ENCODE data around the gene IL17RC.

IL17RC gene

DNA sequence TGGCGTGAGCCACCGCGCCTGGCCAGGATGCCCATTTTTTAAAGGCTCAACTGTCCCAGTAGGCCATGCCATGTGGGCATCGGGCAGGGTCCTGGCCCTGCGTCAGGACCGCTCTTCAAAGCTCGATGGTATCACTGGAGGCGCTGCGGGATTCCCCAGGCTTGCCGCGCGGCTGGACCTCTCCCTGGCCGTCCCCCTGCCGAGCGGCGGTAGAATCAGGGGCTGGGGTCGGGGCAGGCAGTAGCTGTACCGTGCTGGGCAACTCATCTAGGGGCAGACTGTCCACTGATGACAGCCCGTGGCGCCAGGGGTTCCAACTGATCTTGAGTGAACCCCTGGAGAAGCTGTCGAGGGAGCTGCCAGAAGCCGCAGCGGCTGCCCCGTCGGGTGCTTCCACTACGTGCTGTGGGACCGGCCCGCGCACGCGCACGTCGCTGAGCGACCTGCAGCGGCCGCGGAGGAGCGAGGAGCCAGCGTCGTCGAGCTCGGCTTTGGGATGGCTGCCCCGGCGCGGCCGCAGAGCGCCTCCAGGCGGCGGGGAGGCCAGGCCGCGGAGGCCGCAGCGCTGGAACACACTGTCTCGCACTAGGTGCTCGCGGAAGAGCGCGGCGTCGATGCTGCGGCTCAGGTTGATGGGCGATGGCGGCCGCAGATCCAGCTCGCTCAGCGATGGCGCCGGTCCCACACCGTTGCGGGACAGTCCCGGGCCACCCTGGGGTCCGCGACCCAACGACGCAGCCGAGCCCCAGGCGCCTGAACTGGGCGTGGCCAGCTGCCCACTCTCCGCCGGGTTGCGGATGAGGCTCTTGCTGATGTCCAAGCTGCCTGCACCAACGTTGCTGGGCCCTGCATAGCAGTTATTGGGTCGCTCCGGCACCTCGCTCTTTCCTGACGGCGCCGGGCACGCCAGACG is 29.5 kb downstream of the IL17RC start:
- DNase-seq (ENCODE audit: low spot score), result peak; percentile 67

DNA sequence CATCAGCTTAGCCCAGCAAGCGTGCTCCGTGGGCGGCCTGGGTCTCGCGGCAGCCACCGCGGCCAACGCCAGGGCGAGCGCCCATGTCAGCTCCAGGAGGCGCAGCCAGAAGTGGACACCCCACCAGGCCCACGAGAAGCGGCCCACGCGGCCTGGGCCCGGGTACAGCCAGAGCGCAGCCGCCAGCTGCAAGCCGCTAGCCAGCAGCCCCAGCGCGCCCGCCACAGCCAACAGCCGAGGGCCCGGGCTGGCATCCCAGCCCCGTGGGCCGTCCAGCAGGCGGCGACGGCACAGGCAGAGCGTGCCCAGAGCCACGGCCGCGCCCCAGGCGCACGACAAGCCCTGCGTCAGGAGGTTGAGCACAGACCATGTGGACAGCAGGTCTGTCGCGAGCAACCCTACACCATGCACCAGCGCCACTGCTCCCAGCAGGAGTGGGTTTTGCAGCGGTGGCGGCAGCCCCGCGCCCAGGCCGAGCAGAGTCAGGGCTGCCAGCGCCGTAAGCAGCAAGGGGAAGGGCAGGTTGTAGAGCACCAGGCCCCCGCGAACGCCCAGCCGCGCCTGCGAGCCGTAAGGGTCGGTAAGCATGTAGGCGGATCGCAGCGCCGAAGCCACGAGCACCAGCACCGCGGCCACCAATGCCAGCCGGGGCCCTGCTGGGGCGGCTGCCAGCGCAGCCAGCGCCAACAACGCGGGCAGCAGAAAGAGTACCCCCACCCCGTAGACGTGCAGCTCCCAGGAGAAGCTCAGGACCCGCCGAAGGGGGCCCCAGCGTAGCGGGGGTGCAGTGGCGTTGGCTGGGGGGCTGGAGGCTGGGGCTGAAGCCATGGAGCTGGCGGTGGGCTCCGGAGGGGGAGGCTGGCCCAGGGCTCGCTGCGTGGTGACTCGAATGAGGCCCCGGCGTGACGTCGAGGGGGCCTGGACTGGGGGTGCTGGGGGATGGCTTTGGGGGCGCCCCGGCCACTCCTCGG is 30.4 kb downstream of the IL17RC start:
- DNase-seq (ENCODE audit: low spot score), result peak; percentile 53

DNA sequence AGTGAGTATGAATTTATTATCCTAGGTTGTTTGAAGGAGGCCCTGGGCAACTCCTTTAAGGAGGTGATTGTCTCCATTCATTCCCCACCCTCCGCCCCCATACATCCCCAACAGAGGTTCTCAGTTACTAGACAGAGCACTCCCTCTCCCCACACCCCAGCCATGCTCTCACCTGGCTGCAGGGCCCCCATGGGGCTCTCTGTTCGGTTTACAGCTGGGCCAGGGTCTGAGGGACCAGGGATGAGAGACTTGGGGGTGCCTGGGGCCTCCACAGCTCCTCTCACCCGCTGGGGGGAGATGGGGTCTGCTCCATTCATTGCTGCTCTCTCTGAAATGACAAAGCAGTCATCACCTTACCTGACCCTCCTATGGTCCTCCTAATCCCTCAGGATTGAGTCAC is 31.7 kb downstream of the IL17RC start:
- no peak for DNase-seq (ENCODE audit: low spot score)

DNA sequence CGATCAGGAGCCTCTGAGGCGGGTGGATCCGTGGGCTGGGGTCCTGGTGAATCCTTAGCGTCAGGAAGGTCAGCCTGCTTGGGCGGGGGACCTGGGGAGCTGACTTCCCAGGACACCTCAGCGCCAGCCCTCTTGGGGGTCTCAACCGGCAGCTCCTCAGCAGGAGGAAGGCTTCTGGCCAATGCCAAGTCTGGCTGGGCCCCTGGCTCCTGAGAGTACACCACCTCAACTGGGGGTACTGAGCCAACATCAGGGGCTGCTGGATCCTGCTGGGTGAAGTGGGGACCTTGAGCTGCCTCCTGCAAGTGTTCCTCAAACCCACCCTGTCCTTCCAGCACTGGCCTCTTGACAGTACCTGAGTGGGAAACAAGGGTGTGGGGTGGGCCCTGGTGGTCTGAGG is 32.2 kb downstream of the IL17RC start:
- DNase-seq (ENCODE audit: low spot score), result no peak

DNA sequence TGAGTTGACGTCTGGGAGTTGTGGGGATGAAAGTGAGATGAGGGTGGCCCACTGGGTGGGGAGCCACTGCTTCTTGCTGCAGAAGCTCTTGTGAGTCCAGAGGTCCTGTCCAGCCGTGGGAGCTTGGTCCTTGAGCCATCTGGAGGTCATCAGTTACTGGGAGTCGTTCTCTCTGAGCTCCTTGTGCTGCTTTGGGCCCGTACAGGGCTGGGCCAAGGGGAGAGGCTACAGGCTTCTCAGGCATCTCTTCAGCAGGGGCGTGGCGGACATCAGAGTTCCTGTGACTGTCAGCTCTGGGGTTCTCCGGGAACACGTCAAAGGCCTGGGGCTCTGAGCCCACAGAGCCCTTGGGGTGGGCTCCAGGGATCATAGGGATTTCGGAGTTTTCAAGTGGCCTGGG is 32.7 kb downstream of the IL17RC start:
- no peak for DNase-seq (ENCODE audit: low spot score)

DNA sequence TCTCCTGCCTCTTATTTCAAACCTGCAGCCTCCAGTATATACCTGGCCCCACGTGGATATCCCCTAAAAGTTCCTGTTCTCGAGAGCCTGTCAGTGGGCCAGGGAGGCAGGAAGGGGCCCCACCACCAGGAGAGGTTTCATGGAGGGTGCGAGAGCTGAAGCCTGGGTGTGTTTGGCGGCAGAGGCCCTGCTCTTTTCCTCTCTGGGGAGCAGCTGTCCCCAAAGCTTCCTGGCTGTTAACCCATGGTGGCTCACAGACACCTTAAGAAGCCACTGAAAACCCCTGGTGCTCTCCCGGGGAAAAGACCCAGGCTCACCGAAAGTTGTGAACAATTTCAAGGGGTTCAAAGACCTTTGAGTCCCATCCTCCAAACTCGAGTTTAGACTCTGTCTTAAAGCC is 34.2 kb downstream of the IL17RC start:
- no peak for DNase-seq (ENCODE audit: low spot score)

DNA sequence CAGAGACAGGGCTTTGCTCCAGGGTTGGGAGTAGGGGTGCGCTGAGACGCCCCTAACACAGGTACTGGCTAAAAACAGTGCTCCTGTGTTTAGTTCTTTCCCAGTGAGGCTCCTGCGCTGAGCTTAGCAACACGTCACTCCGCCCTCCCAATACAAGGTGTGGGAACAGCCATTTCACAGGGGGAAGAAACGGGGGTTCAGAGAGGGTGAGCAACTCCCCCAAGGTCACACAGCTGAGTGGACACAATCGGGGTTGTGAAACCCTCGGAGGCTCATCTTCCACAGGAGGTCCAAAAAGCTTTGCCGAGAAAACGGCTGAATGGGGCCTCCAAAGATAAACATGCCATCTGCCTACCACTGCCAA is 34.7 kb downstream of the IL17RC start:
- DNase-seq (ENCODE audit: low spot score), result no peak

DNA sequence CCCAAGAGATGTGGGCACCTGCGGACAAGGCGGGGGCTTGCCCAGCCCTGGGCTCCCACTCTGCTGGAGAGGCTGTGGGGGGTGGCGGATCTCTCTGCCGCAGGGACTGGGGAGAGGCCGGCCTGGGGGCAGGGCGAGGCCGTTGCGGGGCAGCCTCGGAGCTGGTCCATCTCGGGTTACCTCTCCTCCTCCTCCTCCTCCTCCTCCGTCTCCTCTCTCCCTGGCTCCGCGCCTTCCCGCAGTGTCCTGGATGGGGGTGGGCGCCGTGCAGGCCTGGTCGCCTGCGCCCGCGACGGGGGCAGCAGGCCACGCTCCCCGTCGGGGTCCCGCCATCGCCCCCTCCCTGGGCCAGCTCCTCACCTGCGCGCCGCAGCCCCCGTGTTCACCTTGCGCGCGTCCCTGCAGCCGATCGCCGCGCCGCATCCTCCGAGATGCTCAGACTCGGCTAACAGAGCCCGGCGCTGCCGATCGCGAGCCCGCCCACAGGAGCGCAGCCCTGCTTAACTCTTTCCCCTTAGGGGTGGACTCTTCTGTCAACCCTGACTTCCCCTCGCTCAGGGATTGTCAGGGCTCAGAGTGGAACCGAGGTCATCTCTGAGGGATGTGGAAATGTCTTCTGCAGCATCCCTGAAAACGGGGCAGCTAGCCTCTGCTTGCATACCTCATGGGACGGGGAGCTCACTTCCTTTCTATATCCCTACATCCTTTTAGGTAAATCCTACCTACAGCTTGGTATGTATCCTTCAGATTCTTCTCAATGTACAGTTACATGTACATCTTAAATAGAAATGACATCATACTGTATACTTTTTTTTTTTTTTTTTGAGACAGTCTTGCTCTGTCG is 35.3 kb downstream of the IL17RC start, which contains the start of gene PRRT3:
PRRT3 (minus strand) TSS at position 447 of the 844 bp plus-strand sequence. CDS start 2,293 bp downstream, outside the sequence.
- DNase-seq (ENCODE audit: low spot score), result peak; percentile 65

DNA sequence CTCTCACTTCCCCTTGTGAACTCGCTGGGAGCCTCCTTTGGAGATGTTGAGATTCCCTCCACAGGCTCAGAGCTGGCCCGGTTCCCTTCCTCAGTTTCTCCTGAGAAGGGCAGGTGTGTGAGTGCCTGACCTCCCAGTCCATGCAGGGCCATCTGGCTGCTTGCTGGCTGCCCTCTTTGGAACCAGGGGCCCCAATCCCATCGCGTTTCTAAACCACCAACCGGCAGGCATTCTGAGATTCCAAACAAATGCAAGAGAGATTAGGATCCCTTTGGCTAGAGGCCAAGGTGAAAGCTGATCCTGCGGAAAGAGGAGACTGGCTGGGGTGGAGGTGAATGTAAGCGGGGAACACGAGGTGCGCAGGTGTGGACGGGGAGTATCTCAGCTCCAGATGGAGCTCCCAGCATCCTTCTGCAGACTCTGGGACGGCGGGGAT is 38.2 kb downstream of the IL17RC start:
- DNase-seq (ENCODE audit: low spot score), result no peak

DNA sequence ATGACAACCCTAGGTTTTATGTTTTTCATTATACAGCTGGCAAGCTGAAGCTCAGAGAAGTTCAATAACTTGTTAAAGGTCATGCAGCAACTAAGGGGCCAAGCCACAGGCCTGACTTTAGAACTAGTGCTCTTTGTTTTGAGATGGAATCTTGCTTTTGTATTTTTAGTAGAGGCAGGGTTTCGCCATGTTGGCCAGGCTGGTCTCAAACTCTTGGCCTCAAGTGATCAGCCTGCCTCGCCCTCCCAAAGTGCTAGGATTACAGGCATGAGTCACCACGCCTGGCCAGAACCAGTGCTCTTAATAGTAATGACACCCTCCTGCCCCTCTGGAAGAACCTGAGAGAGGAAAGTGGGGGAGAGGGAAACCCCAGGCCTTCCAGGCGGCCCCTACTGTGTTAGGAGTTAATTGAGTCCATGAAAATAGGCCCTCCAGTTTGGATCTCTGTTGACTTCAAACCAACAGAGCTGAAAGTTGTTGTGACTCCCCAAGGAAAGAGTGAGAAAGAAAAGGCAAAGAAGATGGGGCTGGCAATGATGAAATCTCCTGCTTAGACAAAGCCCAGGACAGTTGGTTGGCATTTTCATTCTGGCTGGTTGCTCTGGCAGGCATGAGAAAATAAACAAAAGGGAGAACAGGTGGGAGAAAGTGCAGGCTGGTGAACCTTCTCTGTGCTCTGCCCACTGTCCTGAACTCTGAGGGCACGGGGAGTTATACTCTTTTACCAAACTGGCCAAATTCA is 38.9 kb downstream of the IL17RC start:
- no peak for DNase-seq (ENCODE audit: low spot score)

DNA sequence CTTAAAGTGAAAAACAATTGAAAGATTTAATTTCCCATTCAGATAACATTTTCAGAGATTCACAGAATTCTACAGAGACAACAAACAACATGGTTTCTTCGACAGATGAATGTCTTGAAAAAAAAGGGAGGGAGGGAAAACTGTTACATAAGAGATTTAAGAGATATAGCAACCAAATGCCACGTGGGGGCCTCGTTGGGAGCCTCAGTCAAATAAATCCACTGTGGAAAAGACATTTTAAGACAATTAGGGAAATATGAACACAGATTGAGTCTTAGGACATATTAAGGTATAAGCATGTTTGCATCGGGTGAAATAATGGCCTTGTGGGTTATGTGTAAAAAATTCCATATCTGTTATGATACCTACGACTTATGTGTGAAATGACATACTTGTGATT is 40.3 kb downstream of the IL17RC start:
- DNase-seq (ENCODE audit: low spot score), result no peak

DNA sequence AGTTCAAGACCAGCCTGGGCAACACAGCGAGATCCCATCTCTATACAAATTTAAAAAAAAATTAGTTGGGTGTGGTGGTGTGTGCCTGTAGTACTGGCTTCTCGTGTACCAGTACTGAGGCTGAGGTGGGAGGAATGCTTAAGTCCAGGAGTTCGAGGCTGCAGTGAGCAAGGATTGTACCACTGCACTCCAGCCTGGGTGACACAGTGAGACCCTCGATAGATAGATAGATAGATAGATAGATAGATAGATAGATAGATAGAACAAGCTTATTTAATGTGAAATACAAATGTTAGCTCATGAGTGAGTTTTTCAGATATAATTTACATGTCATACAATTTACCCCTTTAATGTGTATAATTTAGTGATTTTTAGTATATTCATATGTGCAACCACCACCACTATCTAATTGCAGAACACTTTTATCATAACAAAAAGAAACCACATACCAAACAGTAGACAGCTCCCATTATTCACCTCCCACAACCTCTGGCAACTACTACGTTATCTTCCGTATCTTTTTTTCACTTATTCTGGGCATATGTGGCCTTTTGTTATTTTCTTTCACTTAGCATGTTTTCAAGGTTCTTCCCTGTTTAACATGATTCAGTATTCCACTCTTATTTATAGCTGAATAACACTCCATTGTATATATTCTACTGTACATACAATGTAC is 48.4 kb downstream of the IL17RC start:
- no peak for DNase-seq (ENCODE audit: low spot score)

DNA sequence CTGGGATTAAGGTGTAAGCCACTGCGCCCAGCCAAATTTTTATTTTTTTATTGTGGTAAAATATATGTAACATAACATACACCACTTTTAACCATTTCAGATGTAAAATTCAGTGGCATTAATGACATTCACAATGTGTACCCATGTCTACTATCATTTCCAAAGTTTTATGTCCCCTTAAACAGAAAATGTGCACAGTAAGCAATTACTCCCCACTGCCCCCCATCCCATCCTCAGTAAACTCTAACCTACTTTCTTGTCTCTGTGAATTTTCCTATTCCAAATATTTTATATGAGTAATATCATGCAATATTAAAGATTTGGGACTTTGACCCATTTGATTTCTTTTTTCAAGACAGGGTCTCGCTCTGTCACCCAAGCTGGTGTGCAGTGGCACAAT is 49.9 kb downstream of the IL17RC start:
- no peak for DNase-seq (ENCODE audit: low spot score)

DNA sequence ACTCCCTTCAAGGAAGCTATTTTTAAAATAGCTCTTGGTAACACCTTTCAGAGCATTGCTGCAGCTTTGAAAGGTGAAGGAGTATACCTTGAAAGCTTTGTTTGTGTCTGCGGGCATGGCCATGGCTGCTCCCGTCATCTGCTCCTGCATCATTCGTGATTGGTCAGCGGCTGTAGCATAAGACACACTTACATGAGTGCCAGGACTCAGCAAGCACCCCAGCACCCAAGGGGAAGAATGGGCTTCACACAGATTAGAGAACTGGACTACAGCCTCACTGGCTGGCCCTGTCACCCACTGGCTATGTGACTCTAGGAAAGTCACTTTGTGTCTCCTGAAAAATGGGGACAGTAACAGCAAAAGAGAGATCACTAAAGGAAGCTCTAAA is 52.7 kb downstream of the IL17RC start:
- no peak for DNase-seq (ENCODE audit: low spot score)

DNA sequence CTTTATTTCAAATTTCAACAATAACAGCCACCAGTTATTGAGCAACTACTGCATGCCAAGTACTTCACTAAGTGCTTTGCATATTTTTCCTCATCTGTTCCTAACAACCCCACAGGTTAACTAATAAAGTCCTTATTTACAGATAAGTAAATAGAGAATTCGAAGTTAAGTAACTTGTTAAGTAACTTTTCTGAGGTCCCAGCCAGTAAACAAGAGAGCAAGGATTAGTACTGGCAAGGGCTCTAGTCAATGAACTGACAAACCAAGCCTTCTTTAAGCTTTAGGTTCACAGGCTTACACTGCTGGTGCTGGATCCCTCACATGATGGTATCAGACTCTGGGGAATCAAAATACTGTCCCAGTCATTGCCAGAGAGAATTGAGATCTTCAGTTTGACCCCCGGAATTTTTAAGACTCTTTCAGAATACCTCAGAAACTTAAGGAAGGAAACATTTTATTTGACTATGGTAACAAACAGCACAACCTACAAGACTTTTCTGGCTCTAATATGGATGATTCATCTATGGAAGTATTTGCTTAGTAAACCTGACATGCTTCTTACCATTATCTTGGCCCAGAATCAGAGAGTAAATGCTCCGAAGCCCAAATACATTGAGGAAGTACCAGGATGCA is 53.2 kb downstream of the IL17RC start:
- DNase-seq (ENCODE audit: low spot score), result no peak

DNA sequence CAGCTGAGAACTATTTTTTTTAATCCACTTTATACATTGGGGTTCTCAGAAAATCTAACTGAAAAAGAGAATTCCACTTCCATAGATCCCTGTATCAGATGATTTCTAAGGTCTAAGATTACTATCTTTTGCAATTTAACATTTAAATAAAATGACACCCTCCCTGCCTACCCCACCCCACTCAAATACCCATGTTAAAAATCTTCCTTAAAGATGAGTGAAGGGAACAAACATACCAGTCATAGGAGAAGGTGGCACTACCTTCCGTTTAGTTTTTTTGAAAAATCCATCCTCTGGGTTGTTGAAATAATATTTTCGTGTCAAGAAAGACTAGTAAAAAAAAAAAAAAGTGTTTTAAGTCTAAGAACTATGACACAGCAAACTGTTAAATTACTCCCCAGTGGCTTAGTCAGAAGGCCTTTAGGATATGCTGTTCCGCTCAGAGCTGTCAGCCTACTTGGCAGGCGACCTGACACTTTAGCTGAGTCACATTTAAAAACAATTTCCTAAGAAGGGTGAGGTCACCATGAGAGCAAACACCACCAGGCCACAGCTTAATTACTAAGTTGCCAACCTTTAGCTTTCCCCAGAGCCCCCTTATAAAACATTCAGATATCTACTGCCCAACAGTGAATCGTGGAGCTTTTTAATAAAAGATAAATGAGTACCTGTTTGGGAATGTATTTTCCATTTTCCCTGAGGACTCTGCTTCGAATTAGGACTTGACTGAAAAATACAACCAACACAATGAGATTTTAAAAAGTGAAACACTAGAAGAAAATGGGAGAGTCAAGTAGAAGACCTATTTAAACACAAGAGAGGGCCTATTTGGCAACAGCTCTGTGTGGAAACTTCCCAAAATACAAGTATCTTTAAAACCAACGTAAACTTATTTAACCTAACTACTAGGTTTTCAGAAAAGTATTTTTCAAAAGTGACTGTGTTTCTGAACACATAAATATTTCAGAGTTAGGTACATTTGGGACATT is 60.1 kb downstream of the IL17RC start:
- no peak for DNase-seq (ENCODE audit: low spot score)

DNA sequence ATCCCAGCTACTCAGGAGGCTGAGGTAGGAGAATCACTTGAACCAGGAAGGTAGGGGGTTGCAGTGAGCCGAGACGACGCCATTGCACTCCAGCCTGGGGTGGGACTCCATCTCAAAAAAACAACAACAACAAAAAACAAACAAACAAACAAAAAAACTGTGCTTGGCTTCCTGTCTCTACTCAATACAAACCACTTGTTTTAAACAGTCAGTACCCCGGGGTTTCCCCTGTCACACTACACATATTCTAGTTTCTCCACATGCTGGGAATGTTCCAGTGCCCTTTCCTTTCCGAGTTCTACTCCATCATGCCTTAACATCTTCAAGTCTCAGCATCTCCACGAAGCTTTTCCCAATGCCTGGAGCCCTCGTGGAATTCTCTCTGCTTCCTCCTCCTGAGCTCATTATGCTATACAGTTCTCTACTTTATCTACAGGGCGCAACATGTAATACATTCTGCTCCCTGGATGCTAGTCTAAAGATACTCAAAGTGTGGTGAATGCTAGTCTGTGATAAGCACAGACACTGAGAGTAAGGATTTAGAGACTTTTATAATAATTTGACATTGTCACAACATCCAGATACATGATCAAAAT is 61.9 kb downstream of the IL17RC start:
- DNase-seq (ENCODE audit: low spot score), result no peak

DNA sequence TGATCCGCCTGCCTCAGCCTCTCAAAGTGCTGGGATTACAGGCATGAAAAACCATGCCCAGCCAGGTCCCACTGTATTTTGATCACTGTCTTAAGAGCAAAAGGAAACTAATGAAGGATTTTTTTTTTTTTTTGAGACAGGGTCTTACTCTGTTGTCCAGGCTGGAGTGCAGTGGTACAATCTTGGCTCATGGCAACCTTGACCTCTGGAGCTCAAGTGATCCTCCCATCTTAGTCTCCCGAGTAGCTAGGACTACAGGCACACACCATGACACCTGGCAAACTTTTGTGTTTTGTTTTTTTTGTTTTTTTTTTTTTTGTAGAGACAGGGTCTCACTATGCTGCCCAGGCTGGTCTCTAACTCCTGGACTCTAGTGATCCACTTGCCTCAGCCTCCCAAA is 63.4 kb downstream of the IL17RC start:
- DNase-seq (ENCODE audit: low spot score), result no peak

All from cerebellar cortex (tissue), 1 donor.